Measurements from ENCODE around the gene ZIK1. TPM values are rescaled to one million over a fixed set of nuclear protein-coding genes. Genes with fewer than 3 reads are reported as not detected.

Gene ZIK1
- 3.6 and 4.8 TPM in 2 replicates for total RNA-seq

DNA sequence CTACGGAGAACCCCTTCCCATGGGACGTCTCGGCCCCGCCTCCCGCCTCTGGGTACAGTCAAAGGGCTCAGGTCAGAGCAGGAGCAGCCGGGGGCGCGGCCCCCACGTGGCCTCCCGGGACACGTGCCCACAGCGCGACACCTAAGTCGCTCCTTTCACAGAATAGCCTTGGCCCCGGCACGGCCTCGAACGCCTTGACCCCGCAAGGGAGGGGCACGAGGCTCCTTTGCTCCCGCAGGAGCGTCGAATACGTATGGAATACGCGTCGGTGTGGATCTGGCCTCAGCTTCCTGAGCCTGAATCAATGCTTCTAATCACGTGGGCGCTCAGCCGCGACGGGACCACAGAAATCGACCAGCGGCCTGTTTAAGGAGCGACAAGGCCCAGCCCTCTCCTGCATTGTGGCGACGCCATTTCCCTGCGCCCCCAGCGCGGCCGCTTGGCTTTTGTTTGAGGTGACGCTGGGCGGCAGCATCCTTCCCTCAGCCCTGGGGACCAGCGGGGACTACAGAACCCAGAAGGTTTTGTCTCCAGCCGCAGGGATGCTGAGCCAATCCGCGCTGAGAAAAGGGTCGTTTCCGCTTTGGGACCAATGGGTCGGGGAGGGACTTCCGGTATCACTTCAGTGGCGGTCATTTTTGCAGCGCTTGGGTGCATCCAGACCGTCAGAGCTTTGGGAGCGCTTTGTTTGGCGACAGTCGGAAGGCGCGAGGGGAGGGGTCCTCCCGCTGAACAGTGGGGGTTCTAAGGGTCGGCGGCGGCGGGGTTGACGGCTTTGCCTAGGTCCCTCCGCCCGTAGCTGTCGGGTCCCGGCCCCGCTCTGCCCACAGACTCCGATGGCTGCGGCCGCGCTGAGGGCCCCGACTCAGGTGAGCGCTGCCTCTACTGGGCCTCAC is at the start of gene ZIK1:
Gene ZIK1, plus strand, starts transcription at position 625 of the 896 bp plus-strand sequence. Its CDS starts 212 bp downstream, at position 837.
- TF ChIP-seq, protein P1, sequence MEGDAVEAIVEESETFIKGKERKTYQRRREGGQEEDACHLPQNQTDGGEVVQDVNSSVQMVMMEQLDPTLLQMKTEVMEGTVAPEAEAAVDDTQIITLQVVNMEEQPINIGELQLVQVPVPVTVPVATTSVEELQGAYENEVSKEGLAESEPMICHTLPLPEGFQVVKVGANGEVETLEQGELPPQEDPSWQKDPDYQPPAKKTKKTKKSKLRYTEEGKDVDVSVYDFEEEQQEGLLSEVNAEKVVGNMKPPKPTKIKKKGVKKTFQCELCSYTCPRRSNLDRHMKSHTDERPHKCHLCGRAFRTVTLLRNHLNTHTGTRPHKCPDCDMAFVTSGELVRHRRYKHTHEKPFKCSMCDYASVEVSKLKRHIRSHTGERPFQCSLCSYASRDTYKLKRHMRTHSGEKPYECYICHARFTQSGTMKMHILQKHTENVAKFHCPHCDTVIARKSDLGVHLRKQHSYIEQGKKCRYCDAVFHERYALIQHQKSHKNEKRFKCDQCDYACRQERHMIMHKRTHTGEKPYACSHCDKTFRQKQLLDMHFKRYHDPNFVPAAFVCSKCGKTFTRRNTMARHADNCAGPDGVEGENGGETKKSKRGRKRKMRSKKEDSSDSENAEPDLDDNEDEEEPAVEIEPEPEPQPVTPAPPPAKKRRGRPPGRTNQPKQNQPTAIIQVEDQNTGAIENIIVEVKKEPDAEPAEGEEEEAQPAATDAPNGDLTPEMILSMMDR (conservative IDR thresholded peaks at IDR 0.05; ENCODE audit: low read depth, low read length), result no peak
- H3K4me3 ChIP-seq (ENCODE audit: low read depth, low read length), result peak within 1 kb of the TSS; percentile 71
- peak; percentile 44 for DNase-seq (ENCODE audit: low read depth)

DNA sequence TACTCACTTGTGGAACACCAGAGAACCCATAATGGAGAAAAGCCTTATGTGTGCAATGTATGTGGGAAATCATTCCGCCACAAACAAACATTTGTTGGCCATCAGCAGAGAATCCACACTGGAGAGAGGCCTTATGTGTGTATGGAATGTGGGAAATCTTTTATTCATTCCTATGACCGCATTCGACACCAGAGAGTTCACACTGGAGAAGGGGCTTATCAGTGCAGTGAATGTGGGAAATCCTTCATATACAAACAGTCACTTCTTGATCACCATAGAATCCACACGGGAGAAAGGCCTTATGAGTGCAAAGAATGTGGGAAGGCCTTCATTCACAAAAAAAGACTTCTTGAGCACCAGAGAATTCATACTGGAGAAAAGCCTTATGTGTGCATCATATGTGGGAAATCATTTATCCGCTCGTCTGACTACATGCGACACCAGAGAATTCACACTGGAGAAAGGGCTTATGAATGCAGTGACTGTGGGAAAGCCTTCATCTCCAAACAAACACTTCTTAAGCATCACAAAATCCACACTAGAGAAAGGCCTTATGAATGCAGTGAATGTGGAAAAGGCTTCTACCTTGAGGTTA is 45.9 kb upstream of the ZIK1 start:
- DNase-seq (ENCODE audit: low read depth), result no peak
- no peak overlapping the region for H3K4me3 ChIP-seq (ENCODE audit: low read depth, low read length)
- TF ChIP-seq, protein P1 (conservative IDR thresholded peaks at IDR 0.05; ENCODE audit: low read depth, low read length), result no peak

DNA sequence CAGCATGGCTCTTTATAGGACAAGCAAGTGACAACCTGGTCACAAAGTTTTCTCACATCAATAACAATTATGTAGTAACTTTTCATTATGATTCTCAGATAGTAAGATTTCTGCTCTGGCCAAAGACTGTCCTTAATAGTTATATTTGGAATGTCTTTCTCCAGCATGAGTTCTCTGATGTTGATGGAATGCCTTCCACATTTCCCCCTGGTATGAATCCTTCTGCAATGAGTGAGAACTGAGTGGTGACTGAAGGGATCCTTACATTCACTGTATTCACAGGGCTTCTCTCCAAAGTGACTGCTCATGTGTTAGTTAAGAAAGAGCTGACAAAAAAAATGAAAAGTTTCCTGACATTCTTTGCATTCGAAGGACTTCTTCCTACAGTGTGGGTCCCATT is 37.4 kb upstream of the ZIK1 start:
- TF ChIP-seq, protein P1 (conservative IDR thresholded peaks at IDR 0.05; ENCODE audit: low read depth, low read length), result no peak
- no peak for DNase-seq (ENCODE audit: low read depth)
- no peak overlapping the region for H3K4me3 ChIP-seq (ENCODE audit: low read depth, low read length)

DNA sequence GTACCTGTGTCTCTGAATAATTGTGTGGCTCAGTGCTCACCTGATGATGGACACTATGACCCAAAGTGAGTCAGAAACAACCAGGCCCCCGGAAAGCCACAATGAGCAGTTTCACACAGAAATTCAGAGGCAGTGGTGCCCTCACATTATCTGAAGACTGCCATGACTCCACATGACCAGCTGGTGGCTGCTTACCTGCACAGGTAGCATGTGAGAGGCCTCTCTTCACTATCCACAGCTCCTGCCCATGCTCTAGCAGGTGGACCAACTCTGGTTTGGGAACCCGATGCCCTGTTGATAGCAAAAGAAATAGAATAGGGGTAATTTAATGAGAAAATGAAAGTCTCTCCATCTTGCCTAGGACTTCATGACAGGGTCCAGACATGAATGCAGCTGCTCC is 31.5 kb upstream of the ZIK1 start:
- no peak for DNase-seq (ENCODE audit: low read depth)
- TF ChIP-seq, protein P1 (conservative IDR thresholded peaks at IDR 0.05; ENCODE audit: low read depth, low read length), result no peak
- H3K4me3 ChIP-seq (ENCODE audit: low read depth, low read length), result no peak overlapping the region

DNA sequence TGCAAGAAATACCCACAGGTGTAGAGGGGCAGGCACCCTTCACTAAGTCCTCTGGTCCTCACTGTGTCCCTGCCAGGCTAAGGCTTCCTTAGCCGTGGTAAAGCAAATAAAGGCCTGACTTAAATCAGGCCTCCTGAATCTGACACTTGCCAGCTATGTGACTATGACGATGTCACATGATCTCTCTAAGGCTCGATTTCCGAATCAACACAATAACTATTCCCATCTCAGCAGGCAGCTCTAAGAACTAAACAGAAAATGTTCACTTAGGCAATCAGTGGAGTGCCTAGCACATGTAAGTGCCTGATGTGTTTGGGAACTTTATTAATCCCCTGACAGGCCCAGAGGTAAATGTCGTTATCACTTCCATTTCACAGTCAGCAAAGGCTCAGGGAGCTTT is 26.3 kb upstream of the ZIK1 start:
- H3K4me3 ChIP-seq (ENCODE audit: low read depth, low read length), result no peak overlapping the region
- DNase-seq (ENCODE audit: low read depth), result no peak
- TF ChIP-seq, protein P1 (conservative IDR thresholded peaks at IDR 0.05; ENCODE audit: low read depth, low read length), result no peak

DNA sequence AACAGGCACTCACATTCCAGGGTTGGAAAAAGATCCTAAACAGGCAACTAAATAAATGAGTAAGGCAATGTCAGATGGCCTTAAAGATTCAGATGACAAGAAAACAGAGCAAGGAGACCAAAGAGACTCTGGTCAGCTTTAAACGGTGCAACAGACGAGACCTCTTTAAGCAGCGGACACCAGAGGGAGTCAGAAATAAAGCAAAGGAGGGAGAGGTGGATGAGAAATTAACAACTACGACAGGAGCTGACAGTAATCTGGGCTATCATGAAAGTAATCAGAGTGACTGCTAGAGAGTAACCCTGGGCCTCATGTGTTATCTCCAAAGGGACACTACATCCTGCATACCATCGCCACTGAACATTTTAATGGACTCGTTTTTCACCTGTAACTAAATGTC is 25.4 kb upstream of the ZIK1 start:
- peak overlapping the region; percentile 92 for H3K4me3 ChIP-seq (ENCODE audit: low read depth, low read length)
- TF ChIP-seq, protein P1 (conservative IDR thresholded peaks at IDR 0.05; ENCODE audit: low read depth, low read length), result peak; percentile 17
- no peak for DNase-seq (ENCODE audit: low read depth)
